Measurements from ENCODE around the gene RILP.
"Not testable (repeated sequence)": the region's sequence is repeated elsewhere in the genome, so short reads cannot be mapped to it uniquely, and the experiment has no call there.

Gene RILP

DNA sequence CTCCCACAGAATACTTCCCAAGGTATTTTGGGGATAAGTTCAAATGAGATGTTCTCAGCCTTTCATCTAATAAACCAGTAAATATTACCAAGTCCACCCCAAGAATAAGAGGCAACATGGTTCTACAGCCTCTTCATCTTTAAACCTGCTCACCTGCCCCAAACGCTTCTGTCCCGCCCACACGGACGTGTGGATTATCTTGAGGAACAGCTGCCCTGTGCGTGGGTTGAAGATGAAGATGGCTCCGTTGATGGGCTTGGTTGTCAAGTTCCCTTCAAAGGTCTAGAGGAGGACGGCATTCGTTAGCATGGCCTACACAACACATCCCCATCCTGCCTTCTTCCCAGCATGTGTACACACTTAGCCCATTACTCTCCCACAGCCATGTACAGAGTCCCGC lies 8.4 kb upstream of the RILP start:
- peaks cover 5% of the 10 kb centered on the region for H3F3A ChIP-seq (ENCODE audit: control insufficient read depth, insufficient read depth)
- no peak overlapping the region for H3K27ac ChIP-seq (ENCODE audit: low read depth, low read length)
- no peaks in the 10 kb centered on the region for H3K4me1 ChIP-seq (ENCODE audit: control insufficient read depth, low read length)
- no peaks in the 10 kb centered on the region for H3K27me3 ChIP-seq (ENCODE audit: control insufficient read depth, low read length)
- TF ChIP-seq, protein P1, sequence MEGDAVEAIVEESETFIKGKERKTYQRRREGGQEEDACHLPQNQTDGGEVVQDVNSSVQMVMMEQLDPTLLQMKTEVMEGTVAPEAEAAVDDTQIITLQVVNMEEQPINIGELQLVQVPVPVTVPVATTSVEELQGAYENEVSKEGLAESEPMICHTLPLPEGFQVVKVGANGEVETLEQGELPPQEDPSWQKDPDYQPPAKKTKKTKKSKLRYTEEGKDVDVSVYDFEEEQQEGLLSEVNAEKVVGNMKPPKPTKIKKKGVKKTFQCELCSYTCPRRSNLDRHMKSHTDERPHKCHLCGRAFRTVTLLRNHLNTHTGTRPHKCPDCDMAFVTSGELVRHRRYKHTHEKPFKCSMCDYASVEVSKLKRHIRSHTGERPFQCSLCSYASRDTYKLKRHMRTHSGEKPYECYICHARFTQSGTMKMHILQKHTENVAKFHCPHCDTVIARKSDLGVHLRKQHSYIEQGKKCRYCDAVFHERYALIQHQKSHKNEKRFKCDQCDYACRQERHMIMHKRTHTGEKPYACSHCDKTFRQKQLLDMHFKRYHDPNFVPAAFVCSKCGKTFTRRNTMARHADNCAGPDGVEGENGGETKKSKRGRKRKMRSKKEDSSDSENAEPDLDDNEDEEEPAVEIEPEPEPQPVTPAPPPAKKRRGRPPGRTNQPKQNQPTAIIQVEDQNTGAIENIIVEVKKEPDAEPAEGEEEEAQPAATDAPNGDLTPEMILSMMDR (IDR thresholded peaks at IDR 0.05; ENCODE audit: low read depth, low read length, poor library complexity, severe bottlenecking): no peak
- no peak for TF ChIP-seq EZH2phosphoT487 (IDR thresholded peaks at IDR 0.05; ENCODE audit: borderline replicate concordance, low read length)
- peaks cover 3% of the 10 kb centered on the region; the same call in 1 of the 2 replicates for H3K79me2 ChIP-seq (ENCODE audit: control insufficient read depth, low read length)
- no peak overlapping the region for H3K4me2 ChIP-seq (ENCODE audit: low read length)
- no peak overlapping the region for H3K4me3 ChIP-seq (ENCODE audit: low read length)
- H3K9me3 ChIP-seq (ENCODE audit: control insufficient read depth, insufficient read depth, low read length): no peaks in the 10 kb centered on the region
- H4K20me1 ChIP-seq (ENCODE audit: control insufficient read depth, insufficient read depth, low read depth, low read length): no peaks in the 10 kb centered on the region
- peaks cover 90% of the 10 kb centered on the region for H3K36me3 ChIP-seq (ENCODE audit: control insufficient read depth, low read length)
- no peaks in the 10 kb centered on the region for H3K9me2 ChIP-seq (replicated peaks; ENCODE audit: control insufficient read depth, low read length)

DNA sequence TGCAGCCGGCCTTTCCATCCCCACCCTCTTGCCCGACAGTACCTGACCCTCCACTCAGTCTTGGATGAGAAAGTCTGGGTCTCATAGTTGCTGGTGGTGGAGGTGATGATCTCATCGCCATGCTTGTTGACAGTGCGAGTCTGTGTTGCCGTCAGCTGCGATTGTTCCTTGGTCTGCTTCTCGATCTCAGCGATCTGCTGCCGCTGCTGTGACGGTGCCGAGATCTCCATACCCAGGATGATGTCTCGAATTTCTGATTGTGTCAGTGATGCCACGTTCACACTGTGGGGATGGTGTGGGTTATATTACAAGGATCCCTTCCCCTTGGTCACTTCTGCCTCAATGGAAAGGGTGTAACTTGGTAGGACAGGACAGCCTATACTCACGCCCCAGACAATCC lies 4.1 kb upstream of the RILP start:
- TF ChIP-seq, protein P1 (IDR thresholded peaks at IDR 0.05; ENCODE audit: low read depth, low read length, poor library complexity, severe bottlenecking): no peak
- TF ChIP-seq EZH2phosphoT487 (IDR thresholded peaks at IDR 0.05; ENCODE audit: borderline replicate concordance, low read length): no peak
- Histone ChIP-seq H4K20me1 (ENCODE audit: control insufficient read depth, insufficient read depth, low read depth, low read length) (0 out of 2 replicates have a peak, but pooled peaks cover 5% of the 10 kb centered on the region), H3K4me3 (ENCODE audit: low read length) (no peak overlapping the region), H3K4me2 (ENCODE audit: low read length) (no peak overlapping the region), H3K79me2 (ENCODE audit: control insufficient read depth, low read length) (no peaks in the 10 kb centered on the region), H3K36me3 (ENCODE audit: control insufficient read depth, low read length) (peaks cover 81% of the 10 kb centered on the region), H3K27me3 (ENCODE audit: control insufficient read depth, low read length) (no peaks in the 10 kb centered on the region), H3K9me3 (ENCODE audit: control insufficient read depth, insufficient read depth, low read length) (no peaks in the 10 kb centered on the region), H3K4me1 (ENCODE audit: control insufficient read depth, low read length) (peaks cover 12% of the 10 kb centered on the region), H3F3A (ENCODE audit: control insufficient read depth, insufficient read depth) (peaks cover 19% of the 10 kb centered on the region), H3K27ac (ENCODE audit: low read depth, low read length) (no peak overlapping the region), H3K9me2 (replicated peaks; ENCODE audit: control insufficient read depth, low read length) (no peaks in the 10 kb centered on the region)

- H3K79me2 ChIP-seq (ENCODE audit: control insufficient read depth, low read length); H3K27ac ChIP-seq (ENCODE audit: low read depth, low read length); H3K9me3 ChIP-seq (ENCODE audit: control insufficient read depth, insufficient read depth, low read length); H4K20me1 ChIP-seq (ENCODE audit: control insufficient read depth, insufficient read depth, low read depth, low read length); H3K4me3 ChIP-seq (ENCODE audit: low read length); H3K4me2 ChIP-seq (ENCODE audit: low read length); H3K9me2 ChIP-seq (replicated peaks; ENCODE audit: control insufficient read depth, low read length); H3K27me3 ChIP-seq (ENCODE audit: control insufficient read depth, low read length): not testable (repeated sequence)
- Histone ChIP-seq H3K4me1 (ENCODE audit: control insufficient read depth, low read length) (peaks cover 21% of the 10 kb centered on the region), H3K36me3 (ENCODE audit: control insufficient read depth, low read length) (peaks cover 72% of the 10 kb centered on the region), H3F3A (ENCODE audit: control insufficient read depth, insufficient read depth) (peaks cover 19% of the 10 kb centered on the region)
Measured at GRCh38 chr17:1652794-1653193, 3.1 kb upstream of the RILP start.

DNA sequence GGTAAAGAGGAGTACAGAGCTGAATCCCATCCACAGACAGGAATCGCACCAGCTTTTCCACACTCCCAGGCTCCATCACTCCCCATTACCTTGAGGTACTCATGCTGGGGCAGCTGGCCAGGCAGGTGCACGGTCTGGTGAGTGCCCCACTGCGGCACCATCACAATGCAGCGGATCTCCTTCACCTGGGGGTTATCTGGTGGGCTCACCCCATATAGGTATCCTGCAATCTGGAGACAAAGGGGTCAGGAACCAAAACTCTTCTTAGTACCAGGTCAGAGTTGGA lies 1.8 kb upstream of the RILP start:
- peaks cover 19% of the 10 kb centered on the region for H3F3A ChIP-seq (ENCODE audit: control insufficient read depth, insufficient read depth)
- no peak overlapping the region for H3K4me2 ChIP-seq (ENCODE audit: low read length)
- H4K20me1 ChIP-seq (ENCODE audit: control insufficient read depth, insufficient read depth, low read depth, low read length): 0 out of 2 replicates have a peak, but pooled peaks cover 5% of the 10 kb centered on the region
- no peaks in the 10 kb centered on the region for H3K79me2 ChIP-seq (ENCODE audit: control insufficient read depth, low read length)
- H3K9me3 ChIP-seq (ENCODE audit: control insufficient read depth, insufficient read depth, low read length): no peaks in the 10 kb centered on the region
- H3K27me3 ChIP-seq (ENCODE audit: control insufficient read depth, low read length): no peaks in the 10 kb centered on the region
- H3K4me3 ChIP-seq (ENCODE audit: low read length): no peak overlapping the region
- no peak overlapping the region for H3K27ac ChIP-seq (ENCODE audit: low read depth, low read length)
- H3K36me3 ChIP-seq (ENCODE audit: control insufficient read depth, low read length): peaks cover 66% of the 10 kb centered on the region
- H3K4me1 ChIP-seq (ENCODE audit: control insufficient read depth, low read length): peaks cover 21% of the 10 kb centered on the region
- no peak for TF ChIP-seq EZH2phosphoT487 (IDR thresholded peaks at IDR 0.05; ENCODE audit: borderline replicate concordance, low read length)
- TF ChIP-seq, protein P1 (IDR thresholded peaks at IDR 0.05; ENCODE audit: low read depth, low read length, poor library complexity, severe bottlenecking): no peak
- H3K9me2 ChIP-seq (replicated peaks; ENCODE audit: control insufficient read depth, low read length): no peaks in the 10 kb centered on the region
